Epithelial cell of proximal tubule (primary cell): Measurements from ENCODE around the gene TNFSF8. TPM values are rescaled to one million over a fixed set of nuclear protein-coding genes. Genes with fewer than 3 reads are reported as not detected.

ENCODE experiments used
- DNase-seq: peaks from one replicate; pipeline ENCODE4 v3.0.0-alpha.2; 2011; ENCODE audit warnings: low read depth
- H3K4me3 ChIP-seq: 2 replicates; pipeline ENCODE4 v1.5.1; 2011; ENCODE audit warnings: low read depth, mild to moderate bottlenecking, low read length
- CTCF ChIP-seq: conservative IDR thresholded peaks from 2 replicates; pipeline ENCODE4 v1.5.1; 2012; ENCODE audit warnings: low read depth, mild to moderate bottlenecking, low read length
- total RNA-seq: library from RNA; depleted of rRNA; stranded (reverse); fragments of >200 nt; gene quantifications from 2 replicates; pipeline ENCODE4 v1.2.3, GENCODE V29; 2015

The TNFSF8 gene
- total RNA-seq, 1 donor from 2014 or later, result not detected

- no peak for TF ChIP-seq CTCF
- DNase-seq, result no peak
- H3K4me3 ChIP-seq, result no peak overlapping the region
These were observed 13.9 kb downstream of the TNFSF8 start for GRCh38 chr9:114916481-114916880.

- DNase-seq, result no peak
- no peak overlapping the region for H3K4me3 ChIP-seq
- TF ChIP-seq CTCF, result peak; percentile 36
These were observed 16.3 kb downstream of the TNFSF8 start for GRCh38 chr9:114914139-114914538.

- no peak for DNase-seq
- no peak for TF ChIP-seq CTCF
- H3K4me3 ChIP-seq, result no peak overlapping the region
These were observed 16.7 kb downstream of the TNFSF8 start for GRCh38 chr9:114913656-114914055.

- no peak for DNase-seq
- no peak for TF ChIP-seq CTCF
- no peak overlapping the region for H3K4me3 ChIP-seq
These were observed 17.2 kb downstream of the TNFSF8 start for GRCh38 chr9:114913217-114913616.

- DNase-seq, result no peak
- peak; percentile 92 for TF ChIP-seq CTCF
- no peak overlapping the region for H3K4me3 ChIP-seq
These were observed 19.1 kb downstream of the TNFSF8 start for GRCh38 chr9:114911167-114911821.

GRCh38 chr9:114910541-114910940 is 19.9 kb downstream of the TNFSF8 start:
- H3K4me3 ChIP-seq, result no peak overlapping the region
- no peak for DNase-seq
- TF ChIP-seq CTCF, result no peak

- DNase-seq, result no peak
- TF ChIP-seq CTCF, result no peak
These were observed 20.7 kb downstream of the TNFSF8 start for GRCh38 chr9:114909661-114910060.

More at GRCh38 chr9:114909661-114910060, 20.7 kb downstream of the TNFSF8 start:
- no peak overlapping the region for H3K4me3 ChIP-seq
